Osteoblast (primary cell): Measurements from ENCODE around the gene OR10J1. TPM values are rescaled to one million over a fixed set of nuclear protein-coding genes. Genes with fewer than 3 reads are reported as not detected.
"Not testable (repeated sequence)": the region's sequence is repeated elsewhere in the genome, so short reads cannot be mapped to it uniquely, and the experiment has no call there.

ENCODE experiments used
- DNase-seq: peaks from one replicate; pipeline ENCODE4 v3.0.0; 2011; ENCODE audit warnings: low spot score, mixed read lengths; ENCODE audit not compliant: insufficient read length; ENCODE audit errors: missing footprints
- H2AFZ ChIP-seq: 2 replicates; pipeline ENCODE4 v1.6.0; 2011; ENCODE audit warnings: mild to moderate bottlenecking, low read length
- H3K27ac ChIP-seq: 2 replicates; pipeline ENCODE4 v1.5.1; 2011; ENCODE audit warnings: mild to moderate bottlenecking, low read depth, low read length, moderate library complexity
- H3K27me3 ChIP-seq: 2 replicates; pipeline ENCODE4 v1.6.0; 2012; ENCODE audit warnings: mild to moderate bottlenecking, control low read depth, inconsistent platforms, low read length, moderate library complexity; ENCODE audit not compliant: insufficient read depth
- H3K36me3 ChIP-seq: 2 replicates; pipeline ENCODE4 v1.5.1; 2011; ENCODE audit warnings: mild to moderate bottlenecking, low read length, control low read depth, moderate library complexity; ENCODE audit not compliant: insufficient read depth
- H3K4me1 ChIP-seq: 2 replicates; pipeline ENCODE4 v1.5.1; 2011; ENCODE audit warnings: mild to moderate bottlenecking, low read length, control low read depth, moderate library complexity; ENCODE audit not compliant: insufficient read depth
- H3K4me2 ChIP-seq: 2 replicates; pipeline ENCODE4 v1.6.0; 2011; ENCODE audit warnings: mild to moderate bottlenecking, low read length; ENCODE audit not compliant: insufficient read depth
- H3K4me3 ChIP-seq: fragments of 200-600 bp; sonication (generic); 3 replicates; pipeline ENCODE4 v1.5.1; 2012; ENCODE audit warnings: mild to moderate bottlenecking, low read length, inconsistent platforms; ENCODE audit not compliant: insufficient read depth
- H3K79me2 ChIP-seq: 2 replicates; pipeline ENCODE4 v1.6.0; 2012; ENCODE audit warnings: mild to moderate bottlenecking, low read length, control low read depth, inconsistent platforms; ENCODE audit not compliant: insufficient read depth
- H3K9me3 ChIP-seq: 2 replicates; pipeline ENCODE4 v1.5.1; 2011; ENCODE audit warnings: low read depth, low read length, control low read depth
- H4K20me1 ChIP-seq: 2 replicates; pipeline ENCODE4 v1.6.0; 2012; ENCODE audit warnings: mild to moderate bottlenecking, low read length, control low read depth; ENCODE audit not compliant: insufficient read depth
- CTCF ChIP-seq: IDR thresholded peaks from 2 replicates; pipeline ENCODE4 v1.5.1; 2011; ENCODE audit warnings: mild to moderate bottlenecking, low read depth, low read length, moderate library complexity; ENCODE audit errors: extremely low read depth
- total RNA-seq: library from RNA; depleted of rRNA; stranded (reverse); fragments of >200 nt; gene quantifications from 2 replicates; pipeline ENCODE4 v1.2.3, GENCODE V29; 2012

The OR10J1 gene
- total RNA-seq, 1 donor = not detected

GRCh38 chr1:159444511-159444910 is 5.0 kb downstream of the OR10J1 start:
- H3K27ac ChIP-seq = no peak overlapping the region
- H3K4me1 ChIP-seq = no peaks in the 10 kb centered on the region
- no peaks in the 10 kb centered on the region for H3K9me3 ChIP-seq
- TF ChIP-seq CTCF = no peak
- no peaks in the 10 kb centered on the region for H3K36me3 ChIP-seq
- H3K4me2 ChIP-seq = no peak overlapping the region
- no peak overlapping the region for H2AFZ ChIP-seq
- H4K20me1 ChIP-seq = no peaks in the 10 kb centered on the region
- no peak for DNase-seq
- H3K79me2 ChIP-seq = no peaks in the 10 kb centered on the region
- H3K4me3 ChIP-seq = no peak overlapping the region
- H3K27me3 ChIP-seq = no peaks in the 10 kb centered on the region

GRCh38 chr1:159448181-159448580 is 8.7 kb downstream of the OR10J1 start:
- no peak for TF ChIP-seq CTCF
- Histone ChIP-seq H3K27ac (no peak overlapping the region), H3K36me3 (no peaks in the 10 kb centered on the region), H4K20me1 (no peaks in the 10 kb centered on the region), H3K4me2 (no peak overlapping the region), H2AFZ (no peak overlapping the region), H3K4me3 (no peak overlapping the region), H3K27me3 (no peaks in the 10 kb centered on the region), H3K79me2 (no peaks in the 10 kb centered on the region), H3K9me3 (no peaks in the 10 kb centered on the region), H3K4me1 (no peaks in the 10 kb centered on the region)
- DNase-seq = no peak

GRCh38 chr1:159449605-159450004 is 10.1 kb downstream of the OR10J1 start:
- not testable (repeated sequence) for H2AFZ ChIP-seq, H3K27ac ChIP-seq, DNase-seq, H3K36me3 ChIP-seq, H3K9me3 ChIP-seq, H3K4me1 ChIP-seq, H4K20me1 ChIP-seq, H3K79me2 ChIP-seq, H3K4me3 ChIP-seq, H3K27me3 ChIP-seq, H3K4me2 ChIP-seq

GRCh38 chr1:159459551-159459950 is 20.0 kb downstream of the OR10J1 start:
- no peak for DNase-seq
- Histone ChIP-seq H3K36me3 (no peaks in the 10 kb centered on the region), H4K20me1 (no peaks in the 10 kb centered on the region), H3K4me3 (no peak overlapping the region), H3K27me3 (no peaks in the 10 kb centered on the region), H3K79me2 (no peaks in the 10 kb centered on the region), H3K4me2 (no peak overlapping the region), H3K9me3 (no peaks in the 10 kb centered on the region), H3K27ac (no peak overlapping the region), H3K4me1 (no peaks in the 10 kb centered on the region), H2AFZ (no peak overlapping the region)
- no peak for TF ChIP-seq CTCF
